ENCODE results near the gene OOSP2. TPM values are rescaled to one million over a fixed set of nuclear protein-coding genes. Genes with fewer than 3 reads are reported as not detected.

Gene OOSP2
- total and polyA plus RNA-seq, 2 of the 4 experiments (the other 2 are of a cell fraction), result not detected

- no peak overlapping the region for H4K5ac ChIP-seq (ENCODE audit: low read depth, low read length)
- H2BK20ac ChIP-seq (ENCODE audit: low read depth, low read length), result no peak overlapping the region
- H3K9me3 ChIP-seq (ENCODE audit: control insufficient read depth, insufficient read depth, low read length), result peaks cover 3% of the 10 kb centered on the region; the same call in 1 of the 2 replicates
- no peak overlapping the region for H3K9ac ChIP-seq (ENCODE audit: low read depth, low read length)
- H3K27me3 ChIP-seq (ENCODE audit: control insufficient read depth, insufficient read depth, low read length), result no peaks in the 10 kb centered on the region
- H4K20me1 ChIP-seq (ENCODE audit: insufficient read depth, low read length), result no peaks in the 10 kb centered on the region
- no peaks in the 10 kb centered on the region for H3K9me1 ChIP-seq (ENCODE audit: insufficient read depth, low read length)
- H3K4me2 ChIP-seq (ENCODE audit: low read depth, low read length), result no peak overlapping the region
- H3K4me3 ChIP-seq (ENCODE audit: insufficient read depth, low read depth, low read length), result no peak overlapping the region
- 75% methylated on average over 1 of the region's 1 CpG; no CpG with 5 or more reads in 1 of the 2 experiments for WGBS, 2 experiments (ENCODE audit: extremely low coverage in 2 of 2, insufficient read length in 1 of 2)
- no peak overlapping the region for H4K8ac ChIP-seq (ENCODE audit: low read depth in 2 of 2, low read length in 2 of 2)
- no peak overlapping the region for H2BK15ac ChIP-seq (ENCODE audit: low read depth, low read length)
- dilution Hi-C loops (cut with HindIII; ENCODE audit: low sequenced_read_pairs, unreplicated experiment) (no loop called here), in situ Hi-C loops (cut with MboI; ENCODE audit: low sequenced_read_pairs) (no loop called here), intact Hi-C loops (cut with micrococcal nuclease) (no loop called here)
- TF ChIP-seq BHLHE40 (IDR thresholded peaks at IDR 0.05; ENCODE audit: low read depth, low read length) (no peak), CTCF (conservative IDR thresholded peaks at IDR 0.05; ENCODE audit: low read depth, low read length) (no peak), RFX5 (IDR thresholded peaks at IDR 0.05; ENCODE audit: low read depth, low read length) (no peak), MXI1 (IDR thresholded peaks at IDR 0.05; ENCODE audit: borderline replicate concordance, low read depth, low read length) (no peak), MAFK (IDR thresholded peaks at IDR 0.05; ENCODE audit: low read depth, low read length) (no peak), ELK1 (IDR thresholded peaks at IDR 0.05; ENCODE audit: borderline replicate concordance, low read depth, low read length) (no peak)
- no peak overlapping the region for H3K23ac ChIP-seq (ENCODE audit: low read depth, low read length)
- H2AK5ac ChIP-seq (ENCODE audit: low read depth, low read length), result no peak overlapping the region
- no peak overlapping the region for H3K56ac ChIP-seq (ENCODE audit: extremely low read depth, insufficient read depth, low read length)
- ChIA-PET POLR2A (ENCODE audit: unreplicated experiment) (no interaction called here), CTCF (no interaction called here)
- no peaks in the 10 kb centered on the region for H3K4me1 ChIP-seq (ENCODE audit: control insufficient read depth, insufficient read depth, low read length)
- no TSS peak for BruUV-seq (replicated peaks)
- no peak overlapping the region for H2AFZ ChIP-seq (replicated peaks; ENCODE audit: low read length, poor library complexity)
- no peak overlapping the region for H4K91ac ChIP-seq (ENCODE audit: insufficient read depth, low read depth, low read length)
- H2BK120ac ChIP-seq (ENCODE audit: low read depth, low read length), result no peak overlapping the region
- H3K27ac ChIP-seq (ENCODE audit: insufficient read depth, low read length), result no peak overlapping the region
- H3K4ac ChIP-seq (ENCODE audit: low read depth, low read length), result no peak overlapping the region
- DNase-seq, result no peak
- H3K14ac ChIP-seq (replicated peaks; ENCODE audit: low read depth, low read length), result no peak overlapping the region
- H3K79me1 ChIP-seq (ENCODE audit: low read depth in 1 of 2, low read length in 2 of 2), result no peaks in the 10 kb centered on the region
- no peak overlapping the region for H2AK9ac ChIP-seq (replicated peaks; ENCODE audit: low read depth, low read length, poor library complexity)
- no peak for ATAC-seq (ENCODE audit: low read depth)
- no peaks in the 10 kb centered on the region for H3K36me3 ChIP-seq (ENCODE audit: control insufficient read depth, insufficient read depth, low read length)
- no peak overlapping the region for H2BK5ac ChIP-seq (ENCODE audit: low read depth, low read length, poor library complexity, severe bottlenecking)
- H3K18ac ChIP-seq (ENCODE audit: low read depth, low read length), result no peak overlapping the region
These were observed 37.8 kb downstream of the OOSP2 start for GRCh38 chr11:60077981-60078380.
